Upper lobe of right lung (tissue), 1 donor: Measurements from ENCODE around the gene GTF3C2. TPM values are rescaled to one million over a fixed set of nuclear protein-coding genes. Genes with fewer than 3 reads are reported as not detected.

Experiments
- ATAC-seq: fragments of 200-7000 bp; cut with Tn5 transposase; one replicate; pipeline ENCODE4 v1.9.1; 2020; ENCODE audit warnings: mild to moderate bottlenecking, moderate library complexity
- DNase-seq: peaks from one replicate; pipeline ENCODE4 v3.0.0-alpha.2; 2020
- H3K27ac ChIP-seq: fragments of 200-600 bp; one replicate; pipeline ENCODE4 v1.8.0; 2022
- H3K27me3 ChIP-seq: fragments of 200-600 bp; one replicate; pipeline ENCODE4 v1.8.0; 2022; ENCODE audit warnings: mild to moderate bottlenecking
- H3K36me3 ChIP-seq: fragments of 200-600 bp; one replicate; pipeline ENCODE4 v1.8.0; 2022
- H3K4me1 ChIP-seq: fragments of 200-600 bp; one replicate; pipeline ENCODE4 v1.8.0; 2022
- H3K4me3 ChIP-seq: fragments of 200-600 bp; one replicate; pipeline ENCODE4 v1.8.0; 2022; ENCODE audit warnings: mild to moderate bottlenecking
- H3K9me3 ChIP-seq: fragments of 200-600 bp; one replicate; pipeline ENCODE4 v1.8.0; 2022
- intact Hi-C: fragments of 100-400 bp; cut with DNase I; formaldehyde crosslinking; loops from one replicate; pipeline ENCODE4 v1.11.0; 2022
- total RNA-seq: library from RNA; stranded (reverse); fragmentation: NEBNext Ultra II Directional; extraction: Animal tissue kit (Norgen Biotek cat#: 25700); gene quantifications from one replicate; pipeline ENCODE4 v1.2.1, GENCODE V29; 2021
- TF ChIP-seq, protein P1 (sequence below): fragments of 200-600 bp; IDR thresholded peaks from one replicate; pipeline ENCODE4 v1.8.0; 2022; ENCODE audit warnings: antibody characterized with exemption
- donor health status: DM: no; HTN: yes; CAD: no; lungs with severe emphysema.

GTF3C2 gene
- total RNA-seq, 1 donor from 2014 or later: 54.4 TPM

DNA sequence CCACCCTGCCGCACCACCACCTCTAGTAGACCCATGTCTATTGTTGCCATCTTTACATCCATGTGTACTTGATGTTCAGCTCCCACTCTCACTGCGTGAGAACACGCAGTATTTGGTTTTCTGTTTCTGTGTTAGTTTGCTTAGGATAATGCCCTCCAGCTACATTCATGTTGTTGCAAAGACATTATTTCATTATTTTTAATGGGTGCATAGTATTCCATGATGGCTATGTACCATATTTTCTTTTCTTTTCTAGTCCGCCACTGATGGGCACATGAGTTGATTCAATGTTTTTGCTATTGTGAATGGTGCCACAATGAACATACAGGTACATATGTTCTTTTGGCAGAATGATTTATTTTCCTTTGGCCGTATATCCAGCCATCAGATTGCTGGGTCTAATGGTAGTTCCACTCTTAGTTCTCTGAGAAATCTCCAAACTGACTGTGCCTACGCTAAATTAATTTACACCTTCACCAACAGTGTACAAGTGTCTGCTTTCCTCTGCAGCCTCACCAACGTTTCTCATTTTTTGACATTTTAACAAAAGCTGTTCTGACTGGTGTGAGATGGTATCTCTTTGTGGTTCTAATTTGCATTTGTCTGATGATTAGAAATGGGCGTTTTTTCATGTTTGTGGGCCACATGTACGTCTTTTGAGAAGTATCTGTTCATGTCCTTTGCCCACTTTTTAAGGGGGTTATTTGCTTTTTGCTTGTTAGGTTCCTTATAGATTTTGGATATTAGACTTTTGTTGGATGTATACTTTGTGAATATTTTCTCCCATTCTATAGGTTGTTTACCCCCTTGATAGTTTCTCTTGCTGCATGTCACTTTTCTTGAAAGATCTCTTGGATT, 34.5 kb upstream of the GTF3C2 start:
- Histone ChIP-seq H3K9me3 (no peaks in the 10 kb centered on the region), H3K36me3 (peaks cover 13% of the 10 kb centered on the region), H3K4me3 (no peak overlapping the region), H3K27me3 (no peaks in the 10 kb centered on the region), H3K27ac (no peak overlapping the region), H3K4me1 (no peaks in the 10 kb centered on the region)
- ATAC-seq: no peak
- TF ChIP-seq, protein P1, sequence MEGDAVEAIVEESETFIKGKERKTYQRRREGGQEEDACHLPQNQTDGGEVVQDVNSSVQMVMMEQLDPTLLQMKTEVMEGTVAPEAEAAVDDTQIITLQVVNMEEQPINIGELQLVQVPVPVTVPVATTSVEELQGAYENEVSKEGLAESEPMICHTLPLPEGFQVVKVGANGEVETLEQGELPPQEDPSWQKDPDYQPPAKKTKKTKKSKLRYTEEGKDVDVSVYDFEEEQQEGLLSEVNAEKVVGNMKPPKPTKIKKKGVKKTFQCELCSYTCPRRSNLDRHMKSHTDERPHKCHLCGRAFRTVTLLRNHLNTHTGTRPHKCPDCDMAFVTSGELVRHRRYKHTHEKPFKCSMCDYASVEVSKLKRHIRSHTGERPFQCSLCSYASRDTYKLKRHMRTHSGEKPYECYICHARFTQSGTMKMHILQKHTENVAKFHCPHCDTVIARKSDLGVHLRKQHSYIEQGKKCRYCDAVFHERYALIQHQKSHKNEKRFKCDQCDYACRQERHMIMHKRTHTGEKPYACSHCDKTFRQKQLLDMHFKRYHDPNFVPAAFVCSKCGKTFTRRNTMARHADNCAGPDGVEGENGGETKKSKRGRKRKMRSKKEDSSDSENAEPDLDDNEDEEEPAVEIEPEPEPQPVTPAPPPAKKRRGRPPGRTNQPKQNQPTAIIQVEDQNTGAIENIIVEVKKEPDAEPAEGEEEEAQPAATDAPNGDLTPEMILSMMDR: no peak
- DNase-seq: no peak
- intact Hi-C loops: no loop called here

DNA sequence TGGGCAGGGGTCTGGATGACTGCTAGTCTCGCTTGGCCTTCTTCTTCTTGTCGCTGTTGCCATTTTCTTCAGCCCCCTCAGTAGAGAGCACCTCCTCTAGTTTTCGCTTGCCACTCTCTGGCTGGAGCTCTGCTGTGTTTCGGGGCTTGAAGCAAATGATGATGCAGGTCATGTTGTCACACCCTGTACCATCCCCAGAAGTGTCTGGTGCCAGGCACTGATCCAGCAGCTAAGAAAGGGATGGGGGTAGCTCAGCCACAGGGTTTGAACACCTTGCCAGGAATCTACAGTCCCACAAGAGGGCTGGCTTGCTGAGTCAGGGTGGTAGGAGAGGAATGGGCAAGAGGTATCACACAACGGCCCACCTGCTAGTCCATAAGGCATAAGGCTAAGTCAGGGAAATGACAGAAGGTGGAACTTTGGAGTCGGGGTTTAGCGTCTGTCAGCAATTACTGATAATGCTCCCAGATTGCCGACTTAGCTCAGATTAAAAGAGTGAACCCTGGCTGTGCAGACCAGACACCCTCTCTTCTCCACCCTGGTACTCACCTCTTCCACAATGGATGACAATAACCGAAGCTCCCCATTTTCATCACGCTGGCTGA, 25.1 kb upstream of the GTF3C2 start:
- TF ChIP-seq, protein P1: no peak

DNA sequence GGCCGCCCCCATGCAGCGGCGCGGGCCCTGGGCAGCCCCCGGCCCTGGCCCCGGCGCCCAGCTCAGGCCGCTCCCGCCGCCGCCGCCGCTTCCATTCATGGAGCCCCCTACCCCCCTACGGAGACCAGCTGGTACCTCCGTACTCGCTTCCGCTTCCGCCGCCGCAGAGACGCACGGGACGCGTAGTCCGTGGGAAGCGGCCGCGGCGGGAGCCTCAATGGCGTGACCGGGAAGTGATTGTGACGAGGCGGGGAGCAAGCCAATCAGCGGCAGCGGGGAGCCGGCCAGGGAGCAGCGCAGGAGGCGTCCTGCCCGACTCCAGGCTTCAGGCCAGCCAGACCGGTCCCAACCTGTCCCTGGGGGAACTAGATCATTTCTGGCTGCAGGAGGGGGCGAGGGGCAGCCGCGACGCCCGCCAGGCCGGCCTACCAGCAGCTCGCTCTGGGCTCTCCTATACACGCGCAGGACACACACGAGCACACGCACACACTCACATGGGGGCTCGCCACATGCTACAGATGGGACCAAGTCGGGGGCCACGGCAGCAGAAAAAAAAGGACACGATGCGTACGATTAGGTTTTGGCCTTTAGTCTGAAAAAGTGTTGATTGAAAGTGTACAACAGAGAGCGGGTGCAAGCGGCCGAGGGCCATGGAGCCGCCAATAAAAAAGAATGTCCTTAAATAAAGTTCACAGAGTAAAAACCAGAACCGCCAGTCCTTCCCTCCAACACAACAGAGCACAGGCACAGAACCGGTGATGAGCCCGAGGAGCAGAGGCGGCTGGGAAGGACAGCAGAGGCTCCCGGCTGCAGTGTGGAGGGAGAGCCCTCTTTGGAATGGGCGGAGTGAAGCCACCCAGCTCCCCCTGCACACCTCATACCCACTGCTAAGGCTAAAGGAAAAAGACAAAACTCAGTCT, 24.3 kb upstream of the GTF3C2 start, which contains the start of gene ZNF513:
Gene ZNF513, minus strand, starts transcription at position 109 of the 920 bp plus-strand sequence. CDS start 208 bp downstream, outside the sequence.
- Histone ChIP-seq H3K36me3 (peaks cover 58% of the 10 kb centered on the region), H3K4me3 (peak within 1 kb of the TSS; percentile 78), H3K4me1 (peaks cover 15% of the 10 kb centered on the region), H3K27ac (peak within 1 kb of the TSS; percentile 91), H3K27me3 (no peaks in the 10 kb centered on the region), H3K9me3 (no peaks in the 10 kb centered on the region)
- intact Hi-C loops: no loop called here
- TF ChIP-seq, protein P1: no peak
- ATAC-seq (peak; percentile 95), DNase-seq (peak; percentile 99)

More for the DNA sequence above, 25.1 kb upstream of the GTF3C2 start:
- ATAC-seq (no peak), DNase-seq (no peak)
- Histone ChIP-seq H3K27ac (peak overlapping the region; percentile 91), H3K4me3 (no peak overlapping the region), H3K4me1 (peaks cover 15% of the 10 kb centered on the region), H3K36me3 (peaks cover 58% of the 10 kb centered on the region), H3K27me3 (no peaks in the 10 kb centered on the region), H3K9me3 (no peaks in the 10 kb centered on the region)
- intact Hi-C loops: no loop called here

DNA sequence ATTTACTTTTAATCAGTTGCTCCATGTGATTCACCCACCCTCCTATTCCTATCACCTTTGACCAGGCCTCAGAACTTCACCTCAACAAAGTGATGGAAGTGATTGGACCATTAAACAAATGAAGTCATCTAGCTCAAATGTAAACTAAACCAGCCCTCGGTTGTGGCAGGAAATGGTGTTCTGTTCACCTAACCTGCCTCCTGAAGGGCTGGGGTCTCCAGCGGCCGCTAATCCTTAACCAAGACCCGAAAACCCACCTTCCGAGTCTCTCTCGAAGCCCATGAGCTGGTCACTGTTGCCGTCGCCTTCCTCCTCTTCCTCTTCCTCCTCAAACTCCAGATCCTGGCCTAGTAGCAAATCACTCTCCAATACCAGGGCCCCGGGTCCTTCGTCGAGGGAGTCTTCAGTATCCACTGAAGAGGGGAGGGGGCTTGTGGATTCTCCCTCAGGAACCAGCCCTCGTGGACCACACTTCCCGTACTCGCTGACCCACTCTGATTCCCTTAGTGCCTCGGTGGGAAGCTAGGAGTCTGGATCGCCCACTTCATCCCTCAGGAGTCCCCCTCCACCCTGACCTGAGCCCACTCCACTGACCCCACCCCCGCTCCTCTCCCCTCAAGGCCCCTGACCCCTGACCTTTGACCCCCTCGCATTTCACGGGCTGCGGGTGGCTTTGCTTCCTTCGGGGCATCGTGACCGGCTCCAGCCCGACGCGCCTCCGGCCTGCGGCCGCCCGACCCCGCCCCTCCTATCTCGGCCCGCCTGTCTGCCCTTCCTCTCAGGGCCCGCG, 23.5 kb upstream of the GTF3C2 start:
- intact Hi-C loops: no loop called here
- TF ChIP-seq, protein P1: no peak
- ATAC-seq (peak; percentile 64), DNase-seq (peak; percentile 89)
- peak overlapping the region; percentile 78 for H3K4me3 ChIP-seq
- peaks cover 15% of the 10 kb centered on the region for H3K4me1 ChIP-seq
- H3K27ac ChIP-seq: peak overlapping the region; percentile 91
- H3K9me3 ChIP-seq: no peaks in the 10 kb centered on the region
- H3K36me3 ChIP-seq: peaks cover 58% of the 10 kb centered on the region
- no peaks in the 10 kb centered on the region for H3K27me3 ChIP-seq
